Neutrophil (primary cell): Measurements from ENCODE around the gene KIAA1671.

Experiments
- H3K27ac ChIP-seq: fragments of 200-600 bp; sonication (generic); 2 replicates; pipeline ENCODE4 v1.5.1; 2016; ENCODE audit warnings: mild to moderate bottlenecking, moderate library complexity
- H3K27me3 ChIP-seq: fragments of 200-600 bp; sonication (generic); 2 replicates; pipeline ENCODE4 v1.6.0; 2016; ENCODE audit warnings: mild to moderate bottlenecking
- H3K36me3 ChIP-seq: fragments of 200-600 bp; sonication (generic); 2 replicates; pipeline ENCODE4 v1.5.1; 2017
- H3K4me1 ChIP-seq, 2 experiments: fragments of 200-600 bp in 1 of 2; sonication (generic) in 1 of 2; 1 replicate in 1 of 2; 2 replicates in 1 of 2; pipeline versions ENCODE4 v1.5.1 to v1.6.1; 2013 to 2016; ENCODE audit warnings: low read depth in 1 of 2, low read length in 1 of 2, mild to moderate bottlenecking in 1 of 2, moderate library complexity in 1 of 2; ENCODE audit not compliant: control insufficient read depth in 1 of 2, insufficient read depth in 1 of 2
- H3K4me3 ChIP-seq, 2 experiments: fragments of 200-600 bp in 1 of 2; sonication (generic) in 1 of 2; 1 replicate in 1 of 2; 2 replicates in 1 of 2; pipeline ENCODE4 v1.5.1; 2013 to 2016; ENCODE audit warnings: low read depth in 1 of 2, low read length in 1 of 2, mild to moderate bottlenecking in 1 of 2, moderate library complexity in 1 of 2
- H3K9me3 ChIP-seq: fragments of 200-600 bp; sonication (generic); 2 replicates; pipeline ENCODE4 v1.5.1; 2016
- TF ChIP-seq, protein P1 (sequence below): fragments of 200-600 bp; sonication (generic); IDR thresholded peaks from 2 replicates; pipeline ENCODE4 v1.5.1; 2016; ENCODE audit warnings: antibody characterized with exemption

Gene KIAA1671

DNA sequence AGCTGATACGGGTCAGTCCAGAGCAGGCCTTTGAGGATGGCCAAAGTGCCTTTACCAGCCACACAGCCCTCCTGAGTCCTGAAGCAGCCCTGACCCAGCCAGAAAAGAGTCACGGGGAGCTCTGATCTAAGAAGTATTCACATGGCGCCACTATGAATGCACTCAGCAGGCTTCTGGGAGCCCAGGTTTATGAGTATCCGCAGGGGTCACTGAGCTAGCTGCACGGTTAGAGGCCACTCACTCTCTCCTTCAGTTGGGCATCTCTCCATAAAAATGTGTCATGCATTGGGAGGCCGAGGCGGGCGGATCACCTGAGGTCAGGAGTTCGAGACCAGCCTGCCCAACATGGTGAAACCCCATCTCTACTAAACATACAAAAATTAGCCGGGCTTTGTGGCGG, 10.3 kb downstream of the KIAA1671 start:
- Histone ChIP-seq H3K9me3 (no peaks in the 10 kb centered on the region), H3K27me3 (no peaks in the 10 kb centered on the region), H3K4me3 (no peak overlapping the region), H3K36me3 (no peaks in the 10 kb centered on the region), H3K27ac (no peak overlapping the region), H3K4me1 (no peaks in the 10 kb centered on the region)
- TF ChIP-seq, protein P1, sequence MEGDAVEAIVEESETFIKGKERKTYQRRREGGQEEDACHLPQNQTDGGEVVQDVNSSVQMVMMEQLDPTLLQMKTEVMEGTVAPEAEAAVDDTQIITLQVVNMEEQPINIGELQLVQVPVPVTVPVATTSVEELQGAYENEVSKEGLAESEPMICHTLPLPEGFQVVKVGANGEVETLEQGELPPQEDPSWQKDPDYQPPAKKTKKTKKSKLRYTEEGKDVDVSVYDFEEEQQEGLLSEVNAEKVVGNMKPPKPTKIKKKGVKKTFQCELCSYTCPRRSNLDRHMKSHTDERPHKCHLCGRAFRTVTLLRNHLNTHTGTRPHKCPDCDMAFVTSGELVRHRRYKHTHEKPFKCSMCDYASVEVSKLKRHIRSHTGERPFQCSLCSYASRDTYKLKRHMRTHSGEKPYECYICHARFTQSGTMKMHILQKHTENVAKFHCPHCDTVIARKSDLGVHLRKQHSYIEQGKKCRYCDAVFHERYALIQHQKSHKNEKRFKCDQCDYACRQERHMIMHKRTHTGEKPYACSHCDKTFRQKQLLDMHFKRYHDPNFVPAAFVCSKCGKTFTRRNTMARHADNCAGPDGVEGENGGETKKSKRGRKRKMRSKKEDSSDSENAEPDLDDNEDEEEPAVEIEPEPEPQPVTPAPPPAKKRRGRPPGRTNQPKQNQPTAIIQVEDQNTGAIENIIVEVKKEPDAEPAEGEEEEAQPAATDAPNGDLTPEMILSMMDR: no peak

DNA sequence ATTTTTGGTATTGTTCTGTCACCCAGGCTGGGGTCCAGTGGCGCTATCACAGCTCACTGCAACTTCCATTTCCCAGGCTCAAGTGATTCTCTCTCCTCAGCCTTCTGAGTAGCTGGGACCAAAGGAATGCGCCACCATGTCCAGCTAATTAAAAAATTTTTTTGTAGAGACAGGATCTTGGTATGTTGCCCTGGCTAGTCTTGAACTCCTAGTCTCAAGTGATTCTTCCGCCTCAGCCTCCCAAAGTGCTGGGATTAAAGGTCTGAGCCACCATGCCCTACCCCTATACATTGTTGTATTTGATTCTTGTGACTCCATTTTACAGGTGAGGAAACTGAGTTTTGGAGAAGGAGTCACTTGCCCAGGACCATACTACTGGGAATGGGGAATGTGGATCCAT, 11.9 kb downstream of the KIAA1671 start:
- no peaks in the 10 kb centered on the region for H3K9me3 ChIP-seq
- no peaks in the 10 kb centered on the region for H3K27me3 ChIP-seq
- TF ChIP-seq, protein P1: no peak
- no peaks in the 10 kb centered on the region for H3K36me3 ChIP-seq
- no peaks in the 10 kb centered on the region for H3K4me1 ChIP-seq
- no peak overlapping the region for H3K27ac ChIP-seq
- H3K4me3 ChIP-seq: no peak overlapping the region

DNA sequence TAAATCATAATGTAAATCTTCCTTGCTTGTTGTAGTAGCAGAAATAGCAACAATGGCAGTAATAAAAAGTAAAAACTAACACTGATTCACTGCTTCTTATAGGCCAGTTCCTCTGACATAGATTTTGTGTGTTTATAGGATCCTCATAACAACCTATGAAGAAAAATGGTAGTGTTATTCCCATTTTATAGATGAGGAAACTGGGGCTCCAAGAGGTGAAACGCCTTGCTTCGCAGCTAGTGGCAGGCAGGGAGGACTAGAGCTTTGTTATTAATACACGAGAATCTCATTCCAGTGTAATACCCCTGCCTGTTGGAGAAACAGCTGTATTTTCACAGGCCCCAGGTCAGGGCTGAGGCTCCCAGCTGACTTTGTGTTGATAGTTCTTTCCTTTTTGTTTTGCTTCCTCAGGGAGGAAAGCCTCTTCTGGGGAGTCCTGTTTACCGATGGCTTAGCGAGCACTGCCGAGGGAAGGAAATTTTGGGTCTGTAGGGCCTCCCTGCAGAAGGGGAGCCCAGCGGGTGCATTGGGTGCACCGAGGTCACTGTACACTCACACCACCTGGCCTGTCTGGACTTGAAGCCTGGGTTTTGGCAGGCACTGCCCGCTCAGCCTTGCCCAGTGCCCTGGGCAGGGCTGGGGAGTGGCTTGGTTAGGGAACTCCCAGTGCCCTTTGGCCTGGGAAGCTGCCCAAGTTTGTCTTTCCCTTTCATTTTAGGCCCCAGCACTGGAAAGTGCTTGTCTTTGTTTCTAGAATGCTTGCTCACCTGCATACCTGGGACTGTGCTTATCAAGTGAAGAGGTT, 13.5 kb downstream of the KIAA1671 start:
- Histone ChIP-seq H3K9me3 (no peaks in the 10 kb centered on the region), H3K4me1 (no peaks in the 10 kb centered on the region), H3K27ac (no peak overlapping the region), H3K4me3 (no peak overlapping the region), H3K36me3 (no peaks in the 10 kb centered on the region), H3K27me3 (no peaks in the 10 kb centered on the region)
- TF ChIP-seq, protein P1: no peak

DNA sequence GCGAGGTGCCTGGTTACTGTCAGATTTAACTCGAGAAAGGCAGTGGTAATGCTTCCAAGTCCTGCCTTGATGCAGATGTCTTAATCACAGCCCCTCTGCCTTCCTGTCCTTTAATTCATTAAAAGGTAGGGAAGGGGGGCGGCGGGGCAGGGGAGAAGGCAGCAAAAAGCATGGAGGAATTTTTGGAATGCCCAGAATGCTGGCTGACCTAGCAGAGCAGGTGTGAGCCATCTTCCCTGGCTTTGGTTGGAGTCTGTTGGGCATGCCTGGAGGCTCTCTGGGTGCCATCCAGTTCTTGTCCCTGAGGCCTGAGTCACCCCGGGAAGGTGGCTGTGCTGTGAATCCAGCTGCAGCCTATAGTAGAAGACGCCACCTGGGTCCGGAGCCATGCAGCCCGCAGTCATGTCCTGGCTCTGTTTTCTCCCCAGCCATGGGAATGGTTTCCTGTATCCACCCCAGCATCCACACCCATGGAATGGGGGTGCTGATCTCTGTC, 15.6 kb downstream of the KIAA1671 start:
- TF ChIP-seq, protein P1: no peak
- H3K9me3 ChIP-seq: no peaks in the 10 kb centered on the region
- H3K27ac ChIP-seq: no peak overlapping the region
- no peak overlapping the region for H3K4me3 ChIP-seq
- no peaks in the 10 kb centered on the region for H3K27me3 ChIP-seq
- H3K36me3 ChIP-seq: no peaks in the 10 kb centered on the region
- H3K4me1 ChIP-seq: no peaks in the 10 kb centered on the region

DNA sequence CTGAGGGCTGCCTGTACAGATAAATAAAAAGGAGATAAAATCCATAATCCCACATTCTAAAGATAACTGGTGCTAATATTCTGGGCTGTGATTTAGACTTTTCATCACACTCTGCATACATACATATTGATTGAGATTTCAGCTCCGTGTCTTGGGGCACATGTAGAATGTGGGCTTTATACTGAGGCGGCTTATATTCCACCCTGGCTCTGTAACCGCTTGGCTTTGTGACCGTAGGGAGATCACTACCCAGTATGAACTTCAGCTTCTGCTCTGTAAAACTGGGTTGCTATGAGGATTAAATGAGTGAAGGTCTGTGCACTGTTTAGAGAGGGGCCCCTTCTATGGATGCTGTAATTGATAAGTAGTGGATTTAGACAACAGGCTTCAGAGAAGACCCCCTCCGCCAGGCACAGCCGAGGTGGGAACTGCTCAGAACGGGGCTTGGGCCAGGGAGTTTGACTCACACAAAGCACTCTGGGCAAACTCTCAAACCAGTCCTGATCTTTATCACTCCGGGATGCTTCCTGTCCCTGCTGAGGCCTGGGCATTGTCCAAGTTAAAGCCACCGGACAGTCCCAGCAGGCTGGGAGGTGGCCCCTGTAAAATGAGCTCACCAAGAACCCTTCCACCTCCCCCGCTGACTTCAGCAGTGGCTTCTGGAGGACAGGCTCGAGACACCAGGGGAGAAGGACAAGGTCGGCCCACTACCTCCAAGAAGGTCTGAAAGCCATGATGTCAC, 17.2 kb downstream of the KIAA1671 start:
- H3K4me3 ChIP-seq: no peak overlapping the region
- TF ChIP-seq, protein P1: no peak
- H3K27ac ChIP-seq: no peak overlapping the region
- H3K9me3 ChIP-seq: no peaks in the 10 kb centered on the region
- H3K36me3 ChIP-seq: no peaks in the 10 kb centered on the region
- no peaks in the 10 kb centered on the region for H3K27me3 ChIP-seq
- H3K4me1 ChIP-seq: no peaks in the 10 kb centered on the region
